ENCODE data around the gene COMTD1.

DNA sequence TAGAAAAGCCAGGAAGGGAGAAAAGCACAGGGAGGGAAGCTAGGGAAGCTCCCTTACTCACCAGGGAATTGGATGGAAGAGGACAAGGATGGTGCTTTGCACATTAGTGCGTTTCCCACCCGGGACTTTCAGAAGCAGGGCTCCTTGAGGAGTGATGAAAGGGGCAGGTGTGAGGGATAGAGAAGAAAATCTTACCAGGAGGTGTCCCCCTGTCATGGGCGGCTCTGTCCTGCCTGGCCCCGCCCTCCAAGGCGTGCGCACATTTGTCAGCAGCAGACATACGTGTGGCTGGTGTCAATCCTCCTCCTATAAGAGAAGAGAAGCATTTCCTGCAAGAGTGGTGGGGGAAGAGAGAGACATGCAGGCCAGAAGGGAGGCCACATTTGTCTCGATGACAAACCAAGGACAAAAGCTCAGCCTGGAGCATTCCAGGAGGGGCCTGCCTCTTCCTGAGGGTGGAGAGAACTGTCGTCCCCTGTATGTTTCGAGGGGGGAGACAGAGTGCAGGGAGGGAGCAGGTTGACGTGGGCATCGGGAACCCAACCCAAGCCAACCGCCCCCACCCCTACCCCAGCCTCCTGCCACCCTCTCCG is 47.4 kb upstream of the COMTD1 start:
- TF ChIP-seq, protein P1, sequence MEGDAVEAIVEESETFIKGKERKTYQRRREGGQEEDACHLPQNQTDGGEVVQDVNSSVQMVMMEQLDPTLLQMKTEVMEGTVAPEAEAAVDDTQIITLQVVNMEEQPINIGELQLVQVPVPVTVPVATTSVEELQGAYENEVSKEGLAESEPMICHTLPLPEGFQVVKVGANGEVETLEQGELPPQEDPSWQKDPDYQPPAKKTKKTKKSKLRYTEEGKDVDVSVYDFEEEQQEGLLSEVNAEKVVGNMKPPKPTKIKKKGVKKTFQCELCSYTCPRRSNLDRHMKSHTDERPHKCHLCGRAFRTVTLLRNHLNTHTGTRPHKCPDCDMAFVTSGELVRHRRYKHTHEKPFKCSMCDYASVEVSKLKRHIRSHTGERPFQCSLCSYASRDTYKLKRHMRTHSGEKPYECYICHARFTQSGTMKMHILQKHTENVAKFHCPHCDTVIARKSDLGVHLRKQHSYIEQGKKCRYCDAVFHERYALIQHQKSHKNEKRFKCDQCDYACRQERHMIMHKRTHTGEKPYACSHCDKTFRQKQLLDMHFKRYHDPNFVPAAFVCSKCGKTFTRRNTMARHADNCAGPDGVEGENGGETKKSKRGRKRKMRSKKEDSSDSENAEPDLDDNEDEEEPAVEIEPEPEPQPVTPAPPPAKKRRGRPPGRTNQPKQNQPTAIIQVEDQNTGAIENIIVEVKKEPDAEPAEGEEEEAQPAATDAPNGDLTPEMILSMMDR (conservative IDR thresholded peaks at IDR 0.05 in 1 of 2, IDR thresholded peaks at IDR 0.05 in 1 of 2; ENCODE audit: extremely low read depth in 1 of 2, insufficient read depth in 1 of 2, low read depth in 1 of 2, low read length in 2 of 2) = no peak
- no peak for TF ChIP-seq EZH2 (IDR thresholded peaks at IDR 0.05; ENCODE audit: borderline replicate concordance, low read length)

Measured in mammary epithelial cell (primary cell).